Measurements from ENCODE around the gene UCP2.

UCP2 gene, protein sequence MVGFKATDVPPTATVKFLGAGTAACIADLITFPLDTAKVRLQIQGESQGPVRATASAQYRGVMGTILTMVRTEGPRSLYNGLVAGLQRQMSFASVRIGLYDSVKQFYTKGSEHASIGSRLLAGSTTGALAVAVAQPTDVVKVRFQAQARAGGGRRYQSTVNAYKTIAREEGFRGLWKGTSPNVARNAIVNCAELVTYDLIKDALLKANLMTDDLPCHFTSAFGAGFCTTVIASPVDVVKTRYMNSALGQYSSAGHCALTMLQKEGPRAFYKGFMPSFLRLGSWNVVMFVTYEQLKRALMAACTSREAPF

DNA sequence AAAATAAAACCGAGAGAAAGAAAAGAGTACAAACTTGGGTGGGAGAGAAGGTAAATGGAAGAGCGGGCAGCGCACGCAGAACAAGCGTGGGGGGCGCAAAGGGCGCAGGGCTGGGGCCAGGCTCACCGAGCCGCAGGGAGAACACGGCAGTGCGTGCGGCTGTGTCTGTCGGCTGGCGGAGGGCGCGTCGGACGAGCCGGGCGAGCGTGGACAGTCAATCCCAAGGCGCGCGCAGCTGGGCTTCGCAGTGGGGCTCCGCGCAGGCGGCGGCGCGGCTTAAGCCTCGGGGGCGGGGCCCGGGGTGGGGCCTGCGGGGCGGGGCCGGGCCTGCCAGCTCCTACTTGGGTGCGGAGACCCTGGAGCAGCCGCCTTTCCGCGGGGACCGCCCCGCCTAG lies at the start of gene UCP2:
TSS of gene UCP2 (minus strand) at position 249 of the 395 bp plus-strand sequence. CDS start 4,465 bp downstream, outside the sequence.
- DNase-seq (ENCODE audit: insufficient read length, low spot score) = peak; percentile 90
- FAIRE-seq = no peak
- TF ChIP-seq, protein P1, sequence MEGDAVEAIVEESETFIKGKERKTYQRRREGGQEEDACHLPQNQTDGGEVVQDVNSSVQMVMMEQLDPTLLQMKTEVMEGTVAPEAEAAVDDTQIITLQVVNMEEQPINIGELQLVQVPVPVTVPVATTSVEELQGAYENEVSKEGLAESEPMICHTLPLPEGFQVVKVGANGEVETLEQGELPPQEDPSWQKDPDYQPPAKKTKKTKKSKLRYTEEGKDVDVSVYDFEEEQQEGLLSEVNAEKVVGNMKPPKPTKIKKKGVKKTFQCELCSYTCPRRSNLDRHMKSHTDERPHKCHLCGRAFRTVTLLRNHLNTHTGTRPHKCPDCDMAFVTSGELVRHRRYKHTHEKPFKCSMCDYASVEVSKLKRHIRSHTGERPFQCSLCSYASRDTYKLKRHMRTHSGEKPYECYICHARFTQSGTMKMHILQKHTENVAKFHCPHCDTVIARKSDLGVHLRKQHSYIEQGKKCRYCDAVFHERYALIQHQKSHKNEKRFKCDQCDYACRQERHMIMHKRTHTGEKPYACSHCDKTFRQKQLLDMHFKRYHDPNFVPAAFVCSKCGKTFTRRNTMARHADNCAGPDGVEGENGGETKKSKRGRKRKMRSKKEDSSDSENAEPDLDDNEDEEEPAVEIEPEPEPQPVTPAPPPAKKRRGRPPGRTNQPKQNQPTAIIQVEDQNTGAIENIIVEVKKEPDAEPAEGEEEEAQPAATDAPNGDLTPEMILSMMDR (IDR thresholded peaks at IDR 0.05; ENCODE audit: insufficient read depth, missing control alignments) = no peak

DNA sequence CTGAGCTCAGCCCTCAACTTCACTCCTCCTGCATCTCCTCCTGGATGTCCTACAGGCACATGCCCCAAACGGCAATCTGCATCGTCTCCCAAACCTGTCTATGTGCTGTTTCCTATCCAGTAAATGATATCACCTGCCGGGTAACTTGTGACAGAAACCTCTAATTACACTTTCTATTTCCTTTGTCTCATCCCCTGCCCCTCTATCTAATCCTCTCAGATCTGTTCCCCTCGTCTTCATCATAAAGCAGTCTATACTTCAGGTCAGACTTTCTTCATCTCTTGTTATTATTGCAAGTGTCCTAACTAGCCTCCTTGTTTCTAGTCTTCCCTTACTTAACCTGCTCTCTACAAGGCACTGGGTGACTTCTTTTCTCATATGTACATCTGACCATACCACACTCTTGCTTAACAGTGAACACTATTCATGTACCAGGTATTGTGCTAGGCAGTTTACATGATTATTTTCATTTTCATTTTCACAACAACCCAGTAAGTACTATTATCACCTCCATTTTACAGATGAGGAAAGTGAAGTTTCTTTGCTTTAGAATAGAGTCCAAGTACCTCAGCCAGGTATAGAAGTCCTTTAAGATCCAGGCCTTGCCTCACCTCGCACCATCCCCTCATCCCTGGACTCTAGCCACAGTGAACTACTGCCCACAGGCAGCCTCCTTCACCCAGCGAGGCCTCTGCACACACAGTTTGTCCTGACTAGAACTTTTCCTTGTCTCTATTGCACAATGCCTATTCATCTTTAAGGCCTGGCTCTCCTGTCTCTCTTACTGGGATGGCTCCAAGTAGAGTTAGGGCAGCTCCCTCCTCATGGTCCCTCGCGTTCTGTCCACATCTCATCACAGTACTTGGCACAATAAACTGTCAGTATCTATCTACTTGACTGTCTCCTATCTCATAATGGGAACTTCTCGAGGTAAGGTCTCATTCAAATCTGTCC lies 48.4 kb upstream of the UCP2 start:
- no peak for DNase-seq (ENCODE audit: insufficient read length, low spot score)
- TF ChIP-seq, protein P1 (IDR thresholded peaks at IDR 0.05; ENCODE audit: insufficient read depth, missing control alignments) = no peak
- no peak for FAIRE-seq

DNA sequence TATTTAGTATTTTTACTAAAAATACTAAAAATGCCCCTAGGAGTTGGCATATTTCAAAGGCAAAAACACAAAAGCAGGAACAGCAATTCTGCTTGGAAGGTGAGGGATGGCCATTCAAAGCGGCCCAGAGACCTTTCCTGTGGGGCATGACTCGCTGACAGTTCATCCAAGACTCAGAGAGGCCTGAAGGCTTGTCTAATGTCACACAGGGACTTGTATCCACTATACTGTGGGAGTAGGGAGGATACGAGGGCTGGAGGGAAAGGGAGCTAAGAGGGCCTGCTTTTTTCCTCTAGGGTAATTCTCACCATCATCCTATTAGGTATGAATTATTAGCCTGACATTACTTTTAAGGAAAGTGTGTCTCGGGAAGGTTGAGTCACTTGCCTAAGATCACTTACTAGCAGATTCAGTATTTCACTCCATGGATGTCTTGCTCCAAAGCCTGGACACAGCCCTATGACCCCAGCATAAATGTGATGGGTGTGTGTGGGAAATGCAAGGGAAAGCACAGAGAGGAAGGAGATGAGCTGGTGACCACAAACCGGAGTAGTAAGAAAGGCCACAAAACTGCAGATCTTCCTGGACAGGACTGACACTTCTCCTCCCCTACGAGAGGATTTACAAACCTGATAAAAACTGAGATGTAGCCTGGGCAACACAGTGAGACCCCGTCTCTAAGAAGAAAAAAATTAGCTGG lies 43.0 kb upstream of the UCP2 start:
- TF ChIP-seq, protein P1 (IDR thresholded peaks at IDR 0.05; ENCODE audit: insufficient read depth, missing control alignments) = no peak
- FAIRE-seq (no peak), DNase-seq (ENCODE audit: insufficient read length, low spot score) (no peak)

DNA sequence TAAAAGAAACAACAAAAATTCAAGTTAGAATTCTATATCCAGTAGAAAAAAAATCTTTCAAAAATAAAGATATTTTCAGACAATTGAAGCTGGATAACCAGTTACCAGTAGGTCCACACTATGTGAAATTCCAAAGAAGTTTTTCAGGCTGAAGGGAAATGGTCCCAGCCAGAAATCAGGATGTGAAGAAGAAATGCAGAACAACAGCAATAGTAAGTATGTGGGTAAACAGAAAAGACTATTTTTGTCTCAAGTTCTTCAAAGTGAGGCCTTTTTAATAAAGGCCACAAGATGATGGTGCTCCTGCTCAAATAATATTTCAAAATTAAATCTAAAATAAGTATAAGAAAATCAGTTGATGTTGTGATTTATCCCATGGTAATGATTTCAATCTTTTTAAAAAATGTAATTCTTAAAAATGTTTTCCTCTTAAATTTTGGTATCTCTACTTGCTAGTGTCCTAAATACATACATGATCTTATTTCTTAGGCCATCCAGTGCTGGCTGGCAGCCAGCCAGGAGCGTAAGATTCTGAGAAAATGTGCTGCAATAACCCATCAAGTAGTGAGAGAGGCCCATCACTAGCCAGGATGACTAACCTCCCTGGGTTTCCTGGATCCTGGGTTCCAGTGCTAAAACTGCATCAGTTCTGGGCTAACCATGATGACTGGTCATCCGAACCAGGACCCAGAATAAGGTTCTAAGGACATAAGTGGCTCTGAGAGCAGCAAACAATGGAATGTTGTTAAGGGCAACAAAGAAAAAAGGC lies 41.8 kb upstream of the UCP2 start:
- TF ChIP-seq, protein P1 (IDR thresholded peaks at IDR 0.05; ENCODE audit: insufficient read depth, missing control alignments) = no peak
- FAIRE-seq = no peak
- DNase-seq (ENCODE audit: insufficient read length, low spot score) = no peak

DNA sequence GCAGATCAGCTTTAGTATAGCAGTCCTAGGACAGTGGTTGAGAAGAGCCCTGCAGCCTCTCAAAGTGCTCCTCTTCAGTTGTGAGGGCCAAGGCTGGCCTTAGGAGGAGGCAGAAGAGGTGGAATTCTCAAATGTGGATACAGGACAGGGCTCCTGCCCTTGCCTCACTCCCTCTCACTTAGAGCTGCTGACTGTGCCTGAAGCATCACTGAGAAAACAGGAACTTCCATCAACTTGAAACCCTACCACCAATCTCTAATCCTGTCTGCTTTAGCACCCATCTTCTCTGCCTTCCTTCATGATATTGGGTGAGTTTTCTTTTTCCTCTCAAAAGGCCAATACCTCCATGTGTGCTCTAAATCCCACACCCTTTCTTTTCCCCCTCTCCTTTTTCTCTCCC lies 40.6 kb upstream of the UCP2 start:
- FAIRE-seq = no peak
- TF ChIP-seq, protein P1 (IDR thresholded peaks at IDR 0.05; ENCODE audit: insufficient read depth, missing control alignments) = no peak
- DNase-seq (ENCODE audit: insufficient read length, low spot score) = no peak

DNA sequence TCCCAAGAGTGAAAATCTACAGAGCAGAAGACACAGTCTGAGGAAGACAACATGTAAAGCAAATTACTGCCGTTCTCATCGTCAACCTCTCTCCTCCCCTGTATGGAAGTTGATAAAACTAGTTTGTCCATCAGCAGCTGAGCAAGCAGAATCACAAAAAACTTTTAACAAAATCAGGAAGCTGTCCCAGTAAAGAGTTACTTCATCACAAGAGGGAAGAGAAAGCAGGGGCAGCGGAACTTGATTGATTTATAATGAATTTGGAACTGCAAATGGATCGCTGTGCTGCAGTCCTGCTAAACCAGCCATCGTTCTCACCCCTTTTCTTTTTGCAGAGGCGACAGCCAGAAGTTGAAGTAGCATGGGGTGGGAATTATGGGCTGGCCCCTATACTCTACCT lies 39.9 kb upstream of the UCP2 start:
- FAIRE-seq (no peak), DNase-seq (ENCODE audit: insufficient read length, low spot score) (no peak)
- TF ChIP-seq, protein P1 (IDR thresholded peaks at IDR 0.05; ENCODE audit: insufficient read depth, missing control alignments) = no peak

Data from D721Med (cell line).